HEK293T (cell line): ENCODE measurements around the gene SH3GLB2.
"Not testable (repeated sequence)": the region's sequence is repeated elsewhere in the genome, so short reads cannot be mapped to it uniquely, and the experiment has no call there.

Experiments used
- CTCF ChIA-PET: fragments of 350-600 bp; formaldehyde crosslinking; extraction: SDS; loops from one replicate; lab custom pipeline; 2021; ENCODE audit warnings: antibody characterized with exemption, inconsistent platforms; lab: Yijun Ruan, JAX
- POLR2A ChIA-PET: fragments of 350-600 bp; formaldehyde crosslinking; extraction: SDS; loops from one replicate; lab custom pipeline; 2020; ENCODE audit warnings: antibody characterized with exemption, inconsistent platforms; lab: Yijun Ruan, JAX
- DNase-seq: peaks from one replicate; pipeline ENCODE4 v3.0.0; 2012; ENCODE audit warnings: mixed read lengths; ENCODE audit errors: extremely low spot score
- ARNT ChIP-seq: fragments of 450-650 bp; IDR thresholded peaks from 2 replicates; pipeline ENCODE4 v1.6.1; 2017; ENCODE audit warnings: mild to moderate bottlenecking
- BHLHE40 ChIP-seq: fragments of 450-650 bp; IDR thresholded peaks from 2 replicates; pipeline ENCODE4 v1.6.1; 2016; ENCODE audit warnings: mild to moderate bottlenecking, moderate library complexity, borderline replicate concordance
- CTBP1 ChIP-seq: fragments of 450-650 bp; IDR thresholded peaks from 2 replicates; pipeline ENCODE4 v1.6.1; 2016; ENCODE audit warnings: borderline replicate concordance
- ELF4 ChIP-seq: fragments of 450-650 bp; IDR thresholded peaks from 2 replicates; pipeline ENCODE4 v1.6.1; 2017; ENCODE audit warnings: antibody characterized with exemption
- FOXA1 ChIP-seq: fragments of 450-650 bp; IDR thresholded peaks from 2 replicates; pipeline ENCODE4 v1.6.1; 2016; ENCODE audit warnings: mild to moderate bottlenecking
- FOXK2 ChIP-seq: fragments of 450-650 bp; IDR thresholded peaks from 2 replicates; pipeline ENCODE4 v1.6.1; 2016; ENCODE audit warnings: mild to moderate bottlenecking
- FOXM1 ChIP-seq: fragments of 450-650 bp; IDR thresholded peaks from 2 replicates; pipeline ENCODE4 v1.6.1; 2017; ENCODE audit warnings: mild to moderate bottlenecking, borderline replicate concordance
- HDGF ChIP-seq: fragments of 450-650 bp; IDR thresholded peaks from 2 replicates; pipeline ENCODE4 v1.6.1; 2017; ENCODE audit warnings: antibody characterized with exemption, borderline replicate concordance
- L3MBTL2 ChIP-seq: fragments of 450-650 bp; conservative IDR thresholded peaks from 2 replicates; pipeline ENCODE4 v1.6.1; 2016; ENCODE audit warnings: mild to moderate bottlenecking
- LEF1 ChIP-seq: fragments of 450-650 bp; IDR thresholded peaks from 2 replicates; pipeline ENCODE4 v1.6.1; 2017; ENCODE audit warnings: mild to moderate bottlenecking, borderline replicate concordance
- NFRKB ChIP-seq: fragments of 450-650 bp; IDR thresholded peaks from 2 replicates; pipeline ENCODE4 v1.6.1; 2016; ENCODE audit warnings: mild to moderate bottlenecking, moderate library complexity
- SP1 ChIP-seq: fragments of 450-650 bp; IDR thresholded peaks from 2 replicates; pipeline ENCODE4 v1.6.1; 2017
- SUZ12 ChIP-seq: fragments of 450-650 bp; IDR thresholded peaks from 2 replicates; pipeline ENCODE4 v1.6.1; 2016; ENCODE audit warnings: mild to moderate bottlenecking
- TARDBP ChIP-seq: fragments of 450-650 bp; IDR thresholded peaks from 2 replicates; pipeline ENCODE4 v1.6.1; 2016
- ZNF384 ChIP-seq: fragments of 450-650 bp; IDR thresholded peaks from 2 replicates; pipeline ENCODE4 v1.6.1; 2016
- TF ChIP-seq, protein P1 (sequence below): fragments of 450-650 bp; IDR thresholded peaks from 2 replicates; pipeline ENCODE4 v1.6.1; 2016

The SH3GLB2 gene

DNA sequence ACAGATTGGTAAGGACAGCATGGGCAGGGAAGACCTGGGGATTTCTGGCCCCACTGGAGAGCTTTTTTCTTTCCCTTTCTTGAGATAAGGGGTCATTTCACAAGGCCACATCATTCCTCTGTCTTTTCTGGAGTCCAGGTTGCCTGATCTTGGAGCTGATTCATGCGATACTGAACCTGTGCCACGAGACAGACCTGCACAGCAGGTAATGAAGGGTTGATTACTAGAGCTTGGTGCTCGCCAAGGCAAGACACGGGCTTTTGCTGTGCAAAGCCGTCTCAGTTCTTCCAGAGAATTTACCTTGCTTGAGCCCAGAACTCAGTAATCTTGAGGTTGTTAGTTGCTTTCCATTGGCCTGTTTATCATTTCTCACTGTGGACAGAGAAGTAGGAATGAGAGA, 41.5 kb downstream of the SH3GLB2 start:
- ChIA-PET POLR2A (no interaction called here), CTCF (no interaction called here)
- TF ChIP-seq ZNF384 (no peak), HDGF (no peak), SP1 (no peak), BHLHE40 (no peak), FOXA1 (no peak), FOXM1 (no peak), CTBP1 (no peak), L3MBTL2 (no peak), ARNT (no peak), LEF1 (no peak), TARDBP (no peak), ELF4 (no peak), FOXK2 (no peak), SUZ12 (no peak), NFRKB (no peak)
- TF ChIP-seq, protein P1, sequence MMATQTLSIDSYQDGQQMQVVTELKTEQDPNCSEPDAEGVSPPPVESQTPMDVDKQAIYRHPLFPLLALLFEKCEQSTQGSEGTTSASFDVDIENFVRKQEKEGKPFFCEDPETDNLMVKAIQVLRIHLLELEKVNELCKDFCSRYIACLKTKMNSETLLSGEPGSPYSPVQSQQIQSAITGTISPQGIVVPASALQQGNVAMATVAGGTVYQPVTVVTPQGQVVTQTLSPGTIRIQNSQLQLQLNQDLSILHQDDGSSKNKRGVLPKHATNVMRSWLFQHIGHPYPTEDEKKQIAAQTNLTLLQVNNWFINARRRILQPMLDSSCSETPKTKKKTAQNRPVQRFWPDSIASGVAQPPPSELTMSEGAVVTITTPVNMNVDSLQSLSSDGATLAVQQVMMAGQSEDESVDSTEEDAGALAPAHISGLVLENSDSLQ: no peak
- DNase-seq: no peak

DNA sequence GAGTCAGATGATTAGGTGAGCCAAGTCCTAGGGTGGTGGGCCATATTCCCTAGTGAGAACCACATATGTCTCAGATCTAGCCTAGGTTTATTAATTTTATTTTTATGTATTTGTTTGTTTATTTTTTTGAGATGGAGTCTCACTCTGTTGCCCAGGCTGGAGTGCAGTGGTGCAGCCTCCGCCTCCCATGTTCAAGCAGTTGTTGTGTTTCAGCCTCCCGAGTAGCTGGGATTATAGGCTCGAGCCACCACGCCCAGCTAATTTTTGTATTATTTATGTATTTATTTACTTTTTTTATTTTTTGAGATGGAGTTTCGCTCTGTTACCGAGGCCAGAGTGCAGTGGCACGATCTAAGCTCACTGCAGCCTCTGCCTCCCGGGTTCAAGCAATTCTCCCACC, 44.6 kb downstream of the SH3GLB2 start:
- DNase-seq: no peak
- ChIA-PET POLR2A (no interaction called here), CTCF (no interaction called here)
- TF ChIP-seq CTBP1 (no peak), SUZ12 (no peak), ELF4 (no peak), FOXA1 (no peak), FOXK2 (no peak), HDGF (no peak), FOXM1 (no peak), NFRKB (no peak), LEF1 (no peak), ARNT (no peak), ZNF384 (no peak), SP1 (no peak), L3MBTL2 (no peak), BHLHE40 (no peak), TARDBP (no peak)
- TF ChIP-seq, protein P1: no peak

DNA sequence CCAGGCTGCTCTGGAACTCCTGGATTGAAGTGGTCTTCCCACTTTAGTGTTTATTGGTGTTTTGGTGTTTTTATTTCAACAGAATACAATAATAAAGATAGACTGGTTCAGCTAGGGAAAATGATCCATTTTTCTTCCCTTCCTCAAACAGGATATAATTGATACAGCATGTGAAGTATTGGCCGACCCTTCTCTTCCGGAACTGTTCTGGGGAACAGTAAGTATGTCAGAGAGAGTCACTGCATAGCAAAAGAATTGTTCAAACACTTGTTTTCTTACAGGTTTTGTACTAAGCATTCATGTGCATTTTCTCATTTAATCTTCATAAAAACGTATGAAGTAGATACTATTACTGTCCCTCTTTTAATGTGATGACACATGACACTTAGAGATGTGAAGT, 49.0 kb downstream of the SH3GLB2 start:
- POLR2A ChIA-PET: no interaction called here
- CTCF ChIA-PET: no interaction called here
- TF ChIP-seq LEF1: no peak
- no peak for TF ChIP-seq SUZ12
- TF ChIP-seq ARNT: no peak
- TF ChIP-seq SP1: no peak
- no peak for TF ChIP-seq ZNF384
- TF ChIP-seq CTBP1: no peak
- TF ChIP-seq TARDBP: no peak
- TF ChIP-seq NFRKB: no peak
- TF ChIP-seq ELF4: no peak
- TF ChIP-seq FOXA1: no peak
- TF ChIP-seq, protein P1: no peak
- no peak for TF ChIP-seq BHLHE40
- TF ChIP-seq L3MBTL2: no peak
- no peak for TF ChIP-seq FOXM1
- TF ChIP-seq HDGF: no peak
- DNase-seq: no peak

DNA sequence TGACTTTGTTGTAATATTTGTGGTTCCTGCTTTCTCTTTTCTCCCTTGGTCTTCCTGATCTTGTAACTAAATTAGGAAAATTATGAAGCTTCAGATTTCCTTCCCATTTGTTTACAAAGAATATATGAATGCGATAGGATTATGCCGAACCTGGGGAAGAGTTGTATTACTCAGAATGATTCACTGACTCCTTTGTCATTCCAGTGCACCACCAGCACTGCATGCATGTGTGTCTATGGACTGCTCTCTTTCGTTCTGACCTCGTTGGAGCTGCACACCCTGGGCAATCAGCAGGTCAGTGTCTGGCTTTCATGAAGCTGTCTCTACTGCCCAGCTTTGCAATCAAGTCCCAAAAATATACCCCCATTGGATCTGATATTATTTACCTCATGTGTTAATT, 55.2 kb downstream of the SH3GLB2 start:
- TF ChIP-seq FOXA1 (no peak), NFRKB (no peak), TARDBP (no peak), FOXK2 (no peak), SP1 (no peak), BHLHE40 (no peak), L3MBTL2 (no peak), SUZ12 (no peak), FOXM1 (no peak), ELF4 (no peak), ZNF384 (no peak)
- TF ChIP-seq, protein P1: no peak
- ChIA-PET POLR2A (no interaction called here), CTCF (no interaction called here)
- no peak for DNase-seq

DNA sequence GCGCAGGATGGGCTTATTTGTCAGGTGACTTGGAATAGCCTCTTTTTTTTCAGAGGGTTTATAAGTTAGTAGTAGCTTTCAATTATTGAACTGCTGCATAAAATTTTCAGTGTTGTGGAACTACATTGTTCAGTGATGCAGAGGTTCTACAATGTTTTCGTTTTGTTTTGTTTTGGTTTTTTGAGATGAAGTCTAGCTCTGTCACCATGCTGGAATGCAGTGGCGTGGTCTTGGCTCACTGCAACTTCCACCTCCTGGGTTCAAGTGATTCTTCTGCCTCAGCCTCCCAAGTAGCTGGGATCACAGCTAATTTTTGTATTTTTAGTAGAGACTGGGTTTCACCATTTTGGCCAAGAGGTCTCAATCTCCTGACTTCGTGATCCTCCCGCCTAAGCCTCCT, 58.6 kb downstream of the SH3GLB2 start:
- CTCF ChIA-PET: no interaction called here
- DNase-seq: no peak
- POLR2A ChIA-PET: no interaction called here
- no peak for TF ChIP-seq FOXA1
- TF ChIP-seq L3MBTL2: no peak
- no peak for TF ChIP-seq NFRKB
- no peak for TF ChIP-seq LEF1
- no peak for TF ChIP-seq BHLHE40

DNA sequence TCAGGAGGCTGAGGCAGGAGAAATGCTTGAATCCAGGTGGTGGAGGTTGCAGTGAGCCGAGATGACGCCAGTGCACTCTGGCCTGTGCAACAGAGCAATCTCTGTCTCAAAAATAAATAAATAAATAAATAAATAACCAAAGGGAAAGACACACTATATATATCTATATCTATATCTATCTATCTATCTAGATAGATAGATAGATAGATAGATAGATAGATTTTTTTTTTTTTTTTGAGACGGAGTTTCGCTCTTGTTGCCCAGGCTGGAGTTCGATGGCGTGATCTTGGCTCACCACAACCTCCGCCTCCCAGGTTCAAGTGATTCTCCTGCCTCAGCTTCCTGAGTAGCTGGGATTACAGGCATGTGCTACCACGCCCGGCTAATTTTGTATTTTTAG, 66.7 kb downstream of the SH3GLB2 start:
- POLR2A ChIA-PET, CTCF ChIA-PET, DNase-seq: not testable (repeated sequence)
